MCF 10A (cell line): ENCODE results near the gene UQCRHL. TPM values are rescaled to one million over a fixed set of nuclear protein-coding genes. Genes with fewer than 3 reads are reported as not detected.
"Not testable (repeated sequence)": the region's sequence is repeated elsewhere in the genome, so short reads cannot be mapped to it uniquely, and the experiment has no call there.

Experiments
- BruUV-seq: library from RNA; stranded (reverse); fragments of 400-500 nt; replicated peaks from 2 replicates; lab custom pipeline; 2021; lab: Mats Ljungman, UMichigan
- CTCF ChIA-PET: fragments of 300-600 bp; sonication (Branson Sonifier 250); formaldehyde crosslinking; extraction: SDS; loops from one replicate; lab custom pipeline; 2021; ENCODE audit warnings: antibody characterized with exemption, inconsistent platforms; lab: Yijun Ruan, JAX
- POLR2A ChIA-PET: fragments of 300-600, 350-650 bp; sonication (Branson Sonifier 250); formaldehyde crosslinking; extraction: SDS; loops from one replicate; lab custom pipeline; 2020; ENCODE audit warnings: antibody characterized with exemption, inconsistent platforms; lab: Yijun Ruan, JAX
- DNase-seq: peaks from one replicate; pipeline ENCODE4 v3.0.0-alpha.2; 2018; ENCODE audit not compliant: unreplicated experiment
- H3K27ac Mint-ChIP-seq: one replicate; pipeline ENCODE4 v1.8.0; 2022; ENCODE audit warnings: mild to moderate bottlenecking, low read depth, mixed read lengths; ENCODE audit not compliant: unreplicated experiment
- H3K27me3 Mint-ChIP-seq: one replicate; pipeline ENCODE4 v1.8.0; 2022; ENCODE audit warnings: mixed read lengths; ENCODE audit not compliant: insufficient read depth, unreplicated experiment
- H3K36me3 Mint-ChIP-seq: one replicate; pipeline ENCODE4 v1.8.0; 2022; ENCODE audit warnings: mild to moderate bottlenecking, moderate library complexity, mixed read lengths; ENCODE audit not compliant: insufficient read depth, unreplicated experiment
- H3K4me1 Mint-ChIP-seq: one replicate; pipeline ENCODE4 v1.8.0; 2022; ENCODE audit warnings: mixed read lengths; ENCODE audit not compliant: insufficient read depth, unreplicated experiment
- H3K4me3 Mint-ChIP-seq: one replicate; pipeline ENCODE4 v1.8.0; 2022; ENCODE audit warnings: mild to moderate bottlenecking, moderate library complexity, mixed read lengths; ENCODE audit not compliant: unreplicated experiment
- H3K9me3 Mint-ChIP-seq: one replicate; pipeline ENCODE4 v1.8.0; 2022; ENCODE audit warnings: mixed read lengths; ENCODE audit not compliant: unreplicated experiment
- CTCF ChIP-seq: fragments of 200-600 bp; IDR thresholded peaks from one replicate; pipeline ENCODE4 v1.8.0; 2022; ENCODE audit warnings: antibody characterized with exemption, mild to moderate bottlenecking; ENCODE audit not compliant: unreplicated experiment
- intact Hi-C: fragments of 100-400 bp; cut with micrococcal nuclease; formaldehyde crosslinking; loops from 2 replicates; pipeline ENCODE4 v1.14.1; 2022
- total RNA-seq: library from RNA; stranded (reverse); gene quantifications from 2 replicates; pipeline ENCODE4 v1.2.3, GENCODE V29; 2022

UQCRHL gene
- total RNA-seq, 1 experiment from 2014 or later = 1.1 TPM

- DNase-seq = peak; percentile 92
- H3K36me3 Mint-ChIP-seq = no peaks in the 10 kb centered on the region
- TF ChIP-seq CTCF = no peak
- CTCF ChIA-PET = interaction anchor here (0.5 to 4.0 kb wide), 11 partner anchors 13 to 67 kb away, joined by 3 to 39 read pairs (median 4); no protein-coding TSS in a partner anchor
- H3K4me3 Mint-ChIP-seq = peak overlapping the region; percentile 87
- H3K9me3 Mint-ChIP-seq = no peaks in the 10 kb centered on the region
- H3K27ac Mint-ChIP-seq = peak overlapping the region; percentile 93
- POLR2A ChIA-PET = interaction anchor here (0.6 to 4.5 kb wide), 32 partner anchors 9 to 463 kb away, joined by 3 to 283 read pairs (median 7); partner anchors contain the start of genes SPEN and ZBTB17
- peaks cover 20% of the 10 kb centered on the region for H3K4me1 Mint-ChIP-seq
- intact Hi-C loops = loop anchor here (5.0 kb wide), 1 partner anchor 89 kb away; no protein-coding TSS in a partner anchor
- no TSS peak for BruUV-seq
- no peaks in the 10 kb centered on the region for H3K27me3 Mint-ChIP-seq
Observed at GRCh38 chr1:15833069-15833679, 25.7 kb upstream of the UQCRHL start.

GRCh38 chr1:15830258-15830657, 22.8 kb upstream of the UQCRHL start:
- TF ChIP-seq CTCF = no peak
- no TSS peak for BruUV-seq
- peak; percentile 8 for DNase-seq
- peaks cover 5% of the 10 kb centered on the region for H3K36me3 Mint-ChIP-seq
- no peak overlapping the region for H3K4me3 Mint-ChIP-seq
- ChIA-PET CTCF (interaction anchor here (0.6 to 0.7 kb wide), 2 partner anchors 15 to 29 kb away, joined by 3 to 4 read pairs; no protein-coding TSS in a partner anchor), POLR2A (interaction anchor here (0.6 to 1.4 kb wide), 9 partner anchors 14 to 183 kb away, joined by 3 to 7 read pairs (median 6); partner anchors contain the start of gene SPEN)
- peaks cover 20% of the 10 kb centered on the region for H3K4me1 Mint-ChIP-seq
- H3K27ac Mint-ChIP-seq = peak overlapping the region; percentile 77
- H3K27me3 Mint-ChIP-seq = no peaks in the 10 kb centered on the region
- intact Hi-C loops = loop anchor here (5.0 kb wide), 1 partner anchor 92 kb away; no protein-coding TSS in a partner anchor
- H3K9me3 Mint-ChIP-seq = no peaks in the 10 kb centered on the region

GRCh38 chr1:15828931-15829330, 21.5 kb upstream of the UQCRHL start:
- H3K9me3 Mint-ChIP-seq, H3K27me3 Mint-ChIP-seq, intact Hi-C loops, H3K36me3 Mint-ChIP-seq, H3K4me3 Mint-ChIP-seq, H3K27ac Mint-ChIP-seq, BruUV-seq, DNase-seq: not testable (repeated sequence)
- CTCF ChIA-PET = interaction anchor here (0.7 to 0.9 kb wide), 2 partner anchors 13 to 336 kb away, joined by 3 to 5 read pairs; no protein-coding TSS in a partner anchor
- peaks cover 20% of the 10 kb centered on the region for H3K4me1 Mint-ChIP-seq
- POLR2A ChIA-PET = interaction anchor here (0.9 to 1.4 kb wide), 3 partner anchors 13 to 30 kb away, joined by 3 to 6 read pairs (median 3); no protein-coding TSS in a partner anchor

GRCh38 chr1:15827567-15827966, 20.1 kb upstream of the UQCRHL start:
- BruUV-seq, DNase-seq, H3K27me3 Mint-ChIP-seq, H3K9me3 Mint-ChIP-seq, H3K36me3 Mint-ChIP-seq, H3K4me3 Mint-ChIP-seq, intact Hi-C loops, H3K27ac Mint-ChIP-seq: not testable (repeated sequence)
- H3K4me1 Mint-ChIP-seq = peaks cover 20% of the 10 kb centered on the region
- POLR2A ChIA-PET = interaction anchor here (1.0 kb wide), 1 partner anchor 22 kb away, joined by 5 read pairs; no protein-coding TSS in a partner anchor
- CTCF ChIA-PET = interaction anchor here (1.4 to 1.9 kb wide), 2 partner anchors 10 to 12 kb away, joined by 5 to 8 read pairs; no protein-coding TSS in a partner anchor
